ENCODE results near the gene DUSP1. TPM values are rescaled to one million over a fixed set of nuclear protein-coding genes. Genes with fewer than 3 reads are reported as not detected.

The DUSP1 gene
- total and polyA plus RNA-seq, 2 of the 13 experiments (the other 11 are each of a cell fraction or from before 2014, with no cell fraction given): 27.1 to 55.5 TPM

DNA sequence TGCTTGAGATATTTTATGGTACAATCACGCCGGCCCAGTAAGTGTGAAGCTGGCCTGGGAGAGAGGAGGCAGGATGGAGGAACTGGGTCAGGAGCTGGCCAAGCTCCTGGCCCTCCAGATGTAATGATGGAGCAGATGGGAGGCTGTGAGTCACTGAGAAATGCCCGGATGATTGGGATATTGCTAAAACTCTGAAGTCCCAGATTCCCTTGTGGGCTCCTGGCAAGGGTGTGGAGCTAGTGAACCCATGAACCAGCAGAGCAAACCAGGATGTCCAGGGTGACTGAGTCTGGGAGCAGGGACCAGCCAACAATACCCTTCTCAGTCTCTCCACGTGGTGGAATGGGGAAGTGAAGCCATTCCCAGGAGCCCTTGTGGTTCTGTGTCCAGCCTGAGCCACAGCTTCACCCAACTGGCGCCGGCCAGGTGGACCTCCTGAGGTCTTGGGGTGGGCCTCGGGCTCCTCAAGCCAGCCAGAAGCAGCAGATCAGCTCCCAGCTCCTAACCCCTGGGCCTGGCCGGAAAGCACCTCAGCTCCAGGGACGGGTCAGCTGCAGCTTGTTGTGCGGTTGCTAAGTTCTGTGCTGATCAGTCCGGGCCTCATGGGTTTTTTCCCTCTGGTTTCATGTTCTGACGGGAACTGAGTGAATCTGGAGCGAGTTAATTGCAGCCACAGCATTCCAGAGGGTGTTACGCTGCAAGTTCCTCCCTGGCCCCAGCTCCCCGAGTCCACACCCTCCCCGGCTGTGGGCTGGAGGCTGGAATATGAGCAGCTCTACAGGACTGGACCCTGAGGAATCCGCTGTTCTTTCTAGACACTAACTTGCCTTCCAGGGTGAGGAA is 37.6 kb downstream of the DUSP1 start (continued):
- TF ChIP-seq, protein P1, sequence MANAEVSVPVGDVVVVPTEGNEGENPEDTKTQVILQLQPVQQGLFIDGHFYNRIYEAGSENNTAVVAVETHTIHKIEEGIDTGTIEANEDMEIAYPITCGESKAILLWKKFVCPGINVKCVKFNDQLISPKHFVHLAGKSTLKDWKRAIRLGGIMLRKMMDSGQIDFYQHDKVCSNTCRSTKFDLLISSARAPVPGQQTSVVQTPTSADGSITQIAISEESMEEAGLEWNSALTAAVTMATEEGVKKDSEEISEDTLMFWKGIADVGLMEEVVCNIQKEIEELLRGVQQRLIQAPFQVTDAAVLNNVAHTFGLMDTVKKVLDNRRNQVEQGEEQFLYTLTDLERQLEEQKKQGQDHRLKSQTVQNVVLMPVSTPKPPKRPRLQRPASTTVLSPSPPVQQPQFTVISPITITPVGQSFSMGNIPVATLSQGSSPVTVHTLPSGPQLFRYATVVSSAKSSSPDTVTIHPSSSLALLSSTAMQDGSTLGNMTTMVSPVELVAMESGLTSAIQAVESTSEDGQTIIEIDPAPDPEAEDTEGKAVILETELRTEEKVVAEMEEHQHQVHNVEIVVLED (CRISPR knock-in tag; IDR thresholded peaks at IDR 0.05; ENCODE audit: borderline replicate concordance): peak; percentile 22; the same call in 1 of the 2 replicates
- peak; percentile 48; the same call in 1 of the 2 replicates for TF ChIP-seq ZFY (CRISPR knock-in tag; IDR thresholded peaks at IDR 0.05)
- peak; percentile 26; the same call in 1 of the 2 replicates for TF ChIP-seq GABPB1 (CRISPR knock-in tag; IDR thresholded peaks at IDR 0.05)
- TF ChIP-seq ZBTB3 (CRISPR knock-in tag; IDR thresholded peaks at IDR 0.05; ENCODE audit: borderline replicate concordance, low read depth): no peak
- TF ChIP-seq, protein P2, sequence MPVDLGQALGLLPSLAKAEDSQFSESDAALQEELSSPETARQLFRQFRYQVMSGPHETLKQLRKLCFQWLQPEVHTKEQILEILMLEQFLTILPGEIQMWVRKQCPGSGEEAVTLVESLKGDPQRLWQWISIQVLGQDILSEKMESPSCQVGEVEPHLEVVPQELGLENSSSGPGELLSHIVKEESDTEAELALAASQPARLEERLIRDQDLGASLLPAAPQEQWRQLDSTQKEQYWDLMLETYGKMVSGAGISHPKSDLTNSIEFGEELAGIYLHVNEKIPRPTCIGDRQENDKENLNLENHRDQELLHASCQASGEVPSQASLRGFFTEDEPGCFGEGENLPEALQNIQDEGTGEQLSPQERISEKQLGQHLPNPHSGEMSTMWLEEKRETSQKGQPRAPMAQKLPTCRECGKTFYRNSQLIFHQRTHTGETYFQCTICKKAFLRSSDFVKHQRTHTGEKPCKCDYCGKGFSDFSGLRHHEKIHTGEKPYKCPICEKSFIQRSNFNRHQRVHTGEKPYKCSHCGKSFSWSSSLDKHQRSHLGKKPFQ (CRISPR knock-in tag; IDR thresholded peaks at IDR 0.05; ENCODE audit: insufficient replicate concordance): no peak
- TF ChIP-seq ELF3 (CRISPR knock-in tag; IDR thresholded peaks at IDR 0.05): 0 out of 2 replicates have a peak, but pooled peaks have one; percentile 30
- peak; percentile 82 for TF ChIP-seq MYC (CRISPR knock-in tag; IDR thresholded peaks at IDR 0.05; ENCODE audit: borderline replicate concordance)
- TF ChIP-seq SPEN (CRISPR knock-in tag; IDR thresholded peaks at IDR 0.05; ENCODE audit: low read depth): peak; percentile 14; the same call in 1 of the 2 replicates
- TF ChIP-seq ZNF605 (CRISPR knock-in tag; IDR thresholded peaks at IDR 0.05): peak; percentile 54; the same call in 1 of the 2 replicates
- TF ChIP-seq ELF4 (CRISPR knock-in tag; IDR thresholded peaks at IDR 0.05; ENCODE audit: borderline replicate concordance): peak; percentile 48; the same call in 1 of the 2 replicates
- no peak for TF ChIP-seq ZKSCAN1 (IDR thresholded peaks at IDR 0.05; ENCODE audit: low read length)
- 0 out of 2 replicates have a peak, but pooled peaks have one; percentile 25 for TF ChIP-seq ZNF501 (CRISPR knock-in tag; IDR thresholded peaks at IDR 0.05)
- TF ChIP-seq, protein P3, sequence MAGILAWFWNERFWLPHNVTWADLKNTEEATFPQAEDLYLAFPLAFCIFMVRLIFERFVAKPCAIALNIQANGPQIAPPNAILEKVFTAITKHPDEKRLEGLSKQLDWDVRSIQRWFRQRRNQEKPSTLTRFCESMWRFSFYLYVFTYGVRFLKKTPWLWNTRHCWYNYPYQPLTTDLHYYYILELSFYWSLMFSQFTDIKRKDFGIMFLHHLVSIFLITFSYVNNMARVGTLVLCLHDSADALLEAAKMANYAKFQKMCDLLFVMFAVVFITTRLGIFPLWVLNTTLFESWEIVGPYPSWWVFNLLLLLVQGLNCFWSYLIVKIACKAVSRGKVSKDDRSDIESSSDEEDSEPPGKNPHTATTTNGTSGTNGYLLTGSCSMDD (CRISPR knock-in tag; IDR thresholded peaks at IDR 0.05): no peak
- peak; percentile 41; the same call in 1 of the 2 replicates for TF ChIP-seq RBFOX2 (IDR thresholded peaks at IDR 0.05; ENCODE audit: low read depth, low read length)
- peak; percentile 17; the same call in 1 of the 2 replicates for TF ChIP-seq DMAP1 (CRISPR knock-in tag; IDR thresholded peaks at IDR 0.05)
- no peak for TF ChIP-seq STAG1 (CRISPR knock-in tag; IDR thresholded peaks at IDR 0.05)
- 0 out of 2 replicates have a peak, but pooled peaks have one; percentile 18 for TF ChIP-seq SMAD3 (CRISPR knock-in tag; IDR thresholded peaks at IDR 0.05)
- TF ChIP-seq PHF8 (CRISPR knock-in tag; IDR thresholded peaks at IDR 0.05): no peak
- TF ChIP-seq ZNF670 (CRISPR knock-in tag; IDR thresholded peaks at IDR 0.05; ENCODE audit: borderline replicate concordance): peak; percentile 58; the same call in 1 of the 2 replicates
- TF ChIP-seq MTA3 (CRISPR knock-in tag; IDR thresholded peaks at IDR 0.05): no peak
- TF ChIP-seq, protein P4, sequence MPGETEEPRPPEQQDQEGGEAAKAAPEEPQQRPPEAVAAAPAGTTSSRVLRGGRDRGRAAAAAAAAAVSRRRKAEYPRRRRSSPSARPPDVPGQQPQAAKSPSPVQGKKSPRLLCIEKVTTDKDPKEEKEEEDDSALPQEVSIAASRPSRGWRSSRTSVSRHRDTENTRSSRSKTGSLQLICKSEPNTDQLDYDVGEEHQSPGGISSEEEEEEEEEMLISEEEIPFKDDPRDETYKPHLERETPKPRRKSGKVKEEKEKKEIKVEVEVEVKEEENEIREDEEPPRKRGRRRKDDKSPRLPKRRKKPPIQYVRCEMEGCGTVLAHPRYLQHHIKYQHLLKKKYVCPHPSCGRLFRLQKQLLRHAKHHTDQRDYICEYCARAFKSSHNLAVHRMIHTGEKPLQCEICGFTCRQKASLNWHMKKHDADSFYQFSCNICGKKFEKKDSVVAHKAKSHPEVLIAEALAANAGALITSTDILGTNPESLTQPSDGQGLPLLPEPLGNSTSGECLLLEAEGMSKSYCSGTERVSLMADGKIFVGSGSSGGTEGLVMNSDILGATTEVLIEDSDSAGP (CRISPR knock-in tag; IDR thresholded peaks at IDR 0.05; ENCODE audit: borderline replicate concordance): peak; percentile 35; the same call in 1 of the 2 replicates
- TF ChIP-seq MTA1 (CRISPR knock-in tag; IDR thresholded peaks at IDR 0.05; ENCODE audit: borderline replicate concordance): 0 out of 2 replicates have a peak, but pooled peaks have one; percentile 41
- no peak for TF ChIP-seq FOXA1 (IDR thresholded peaks at IDR 0.05)
- no peak for TF ChIP-seq FOXA1 (CRISPR knock-in tag; IDR thresholded peaks at IDR 0.05)
- TF ChIP-seq JUN (CRISPR knock-in tag; IDR thresholded peaks at IDR 0.05): no peak
